Measurements from ENCODE around the gene THSD7A.

The THSD7A gene

GRCh38 chr7:11430841-11431240 lies 401.2 kb downstream of the THSD7A start:
- DNase-seq (ENCODE audit: insufficient read length, low spot score), result no peak
- TF ChIP-seq CTCF (IDR thresholded peaks at IDR 0.05; ENCODE audit: insufficient read depth, missing control alignments), result no peak
- no peak for FAIRE-seq

GRCh38 chr7:11430112-11430511 lies 401.9 kb downstream of the THSD7A start:
- DNase-seq (ENCODE audit: insufficient read length, low spot score), result no peak
- TF ChIP-seq CTCF (IDR thresholded peaks at IDR 0.05; ENCODE audit: insufficient read depth, missing control alignments), result no peak
- no peak for FAIRE-seq

GRCh38 chr7:11428877-11429581 lies 403.0 kb downstream of the THSD7A start:
- FAIRE-seq (no peak), DNase-seq (ENCODE audit: insufficient read length, low spot score) (no peak)
- no peak for TF ChIP-seq CTCF (IDR thresholded peaks at IDR 0.05; ENCODE audit: insufficient read depth, missing control alignments)

GRCh38 chr7:11427686-11428273 lies 404.2 kb downstream of the THSD7A start:
- DNase-seq (ENCODE audit: insufficient read length, low spot score), result no peak
- peak; percentile 78 for FAIRE-seq
- TF ChIP-seq CTCF (IDR thresholded peaks at IDR 0.05; ENCODE audit: insufficient read depth, missing control alignments), result peak; percentile 85

DNA sequence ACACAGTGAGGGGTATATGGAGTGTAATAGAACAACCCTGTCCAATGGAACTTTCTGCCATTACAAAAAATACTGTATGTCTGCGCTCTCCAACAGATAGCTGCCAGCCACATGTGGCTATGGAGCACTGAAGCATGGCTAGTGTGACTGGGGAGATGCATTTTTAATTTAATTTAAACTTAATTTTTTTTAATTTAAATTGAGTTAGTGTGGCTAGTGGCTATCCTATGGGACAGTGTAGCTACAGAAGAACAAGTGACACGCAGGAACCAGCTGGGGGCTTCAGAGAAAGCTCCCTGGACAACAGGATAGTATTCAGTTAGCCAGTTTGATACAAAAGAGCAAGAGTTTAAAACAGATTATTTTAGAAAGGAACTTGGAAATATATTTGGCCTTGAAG lies 408.0 kb downstream of the THSD7A start:
- TF ChIP-seq CTCF (IDR thresholded peaks at IDR 0.05; ENCODE audit: insufficient read depth, missing control alignments), result no peak
- DNase-seq (ENCODE audit: insufficient read length, low spot score) (no peak), FAIRE-seq (no peak)

DNA sequence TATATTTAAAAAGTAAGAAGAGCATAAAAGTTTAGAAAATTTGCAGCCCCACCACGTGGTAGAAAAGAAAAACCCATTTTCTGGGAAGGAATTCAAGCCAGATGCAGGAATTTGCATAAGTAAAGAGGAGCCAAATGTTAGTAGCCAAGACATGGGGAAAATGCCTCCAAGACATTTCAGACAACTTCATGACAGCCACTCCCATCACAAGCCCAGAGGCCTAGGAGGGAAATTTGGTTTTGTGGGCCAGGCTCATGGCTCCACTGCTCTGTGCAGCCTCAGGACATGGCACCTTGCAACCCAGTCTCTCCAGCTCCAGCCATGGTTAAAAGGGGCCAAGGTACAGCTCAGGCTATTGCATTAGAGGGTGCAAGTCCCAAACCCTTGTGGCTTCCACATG lies 411.9 kb downstream of the THSD7A start:
- no peak for DNase-seq (ENCODE audit: insufficient read length, low spot score)
- FAIRE-seq, result no peak

More for the DNA sequence above, 411.9 kb downstream of the THSD7A start:
- no peak for TF ChIP-seq CTCF (IDR thresholded peaks at IDR 0.05; ENCODE audit: insufficient read depth, missing control alignments)
